Liver (tissue), 3 donors: ENCODE data around the gene FAM149B1.

Experiments
- FOXA2 ChIP-seq: IDR thresholded peaks from 2 replicates; pipeline ENCODE4 v1.6.1; 2016; ENCODE audit warnings: antibody characterized with exemption
- GABPA ChIP-seq, 2 donors: IDR thresholded peaks in 1 of 2; conservative IDR thresholded peaks in 1 of 2; 2 replicates each; pipeline ENCODE4 v1.6.1; 2016; ENCODE audit warnings: antibody characterized with exemption in 2 of 2, mild to moderate bottlenecking in 1 of 2, moderate library complexity in 1 of 2
- HNF4G ChIP-seq: IDR thresholded peaks from 2 replicates; pipeline ENCODE4 v1.6.1; 2016; ENCODE audit warnings: antibody characterized with exemption
- YY1 ChIP-seq: IDR thresholded peaks from 2 replicates; pipeline ENCODE4 v1.6.1; 2016; ENCODE audit warnings: antibody characterized with exemption, mild to moderate bottlenecking
- TF ChIP-seq, protein P1 (sequence below): IDR thresholded peaks from 2 replicates; pipeline ENCODE4 v1.6.1; 2016; ENCODE audit warnings: antibody characterized with exemption
- TF ChIP-seq, protein P2 (sequence below): fragments of 150-350 bp; IDR thresholded peaks from 2 replicates; pipeline ENCODE4 v1.5.1; 2017; ENCODE audit warnings: improper control_type of control experiment, low read depth, low read length; ENCODE audit not compliant: missing input control
- donor health status: healthy.
- donor health status: healthy.

DNA sequence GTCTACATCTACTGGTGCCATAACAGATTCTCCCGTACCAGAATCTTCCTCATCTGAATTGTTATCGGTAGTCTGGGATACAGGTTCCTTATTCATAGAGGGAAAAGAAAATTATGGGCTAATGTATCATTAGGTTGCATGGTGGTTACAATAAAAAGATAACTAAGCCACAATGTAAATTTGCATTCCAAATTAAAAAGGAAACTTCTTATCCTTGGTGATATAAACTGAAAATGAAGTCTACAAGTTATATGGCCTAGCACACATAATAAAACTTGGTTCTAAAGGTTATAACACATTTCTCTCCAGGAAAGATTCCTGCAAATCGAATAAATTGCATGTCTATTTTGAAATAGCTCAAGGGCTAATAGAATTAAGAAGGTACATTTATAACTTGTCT, 33.2 kb upstream of the FAM149B1 start:
- TF ChIP-seq, protein P1, sequence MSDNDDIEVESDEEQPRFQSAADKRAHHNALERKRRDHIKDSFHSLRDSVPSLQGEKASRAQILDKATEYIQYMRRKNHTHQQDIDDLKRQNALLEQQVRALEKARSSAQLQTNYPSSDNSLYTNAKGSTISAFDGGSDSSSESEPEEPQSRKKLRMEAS = no peak
- TF ChIP-seq FOXA2 (no peak), GABPA (IDR thresholded peaks at IDR 0.05 in 1 of 2, conservative IDR thresholded peaks at IDR 0.05 in 1 of 2) (no peak), YY1 (no peak), HNF4G (no peak)
- TF ChIP-seq, protein P2, sequence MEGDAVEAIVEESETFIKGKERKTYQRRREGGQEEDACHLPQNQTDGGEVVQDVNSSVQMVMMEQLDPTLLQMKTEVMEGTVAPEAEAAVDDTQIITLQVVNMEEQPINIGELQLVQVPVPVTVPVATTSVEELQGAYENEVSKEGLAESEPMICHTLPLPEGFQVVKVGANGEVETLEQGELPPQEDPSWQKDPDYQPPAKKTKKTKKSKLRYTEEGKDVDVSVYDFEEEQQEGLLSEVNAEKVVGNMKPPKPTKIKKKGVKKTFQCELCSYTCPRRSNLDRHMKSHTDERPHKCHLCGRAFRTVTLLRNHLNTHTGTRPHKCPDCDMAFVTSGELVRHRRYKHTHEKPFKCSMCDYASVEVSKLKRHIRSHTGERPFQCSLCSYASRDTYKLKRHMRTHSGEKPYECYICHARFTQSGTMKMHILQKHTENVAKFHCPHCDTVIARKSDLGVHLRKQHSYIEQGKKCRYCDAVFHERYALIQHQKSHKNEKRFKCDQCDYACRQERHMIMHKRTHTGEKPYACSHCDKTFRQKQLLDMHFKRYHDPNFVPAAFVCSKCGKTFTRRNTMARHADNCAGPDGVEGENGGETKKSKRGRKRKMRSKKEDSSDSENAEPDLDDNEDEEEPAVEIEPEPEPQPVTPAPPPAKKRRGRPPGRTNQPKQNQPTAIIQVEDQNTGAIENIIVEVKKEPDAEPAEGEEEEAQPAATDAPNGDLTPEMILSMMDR = no peak
